ENCODE measurements around the gene TRIM59.
A peak's percentile ranks its signal among the peaks of the same experiment; 100 is the strongest.

Gene TRIM59

GRCh38 chr3:160449636-160450598, at the start of gene TRIM59:
TRIM59 (minus strand) TSS chr3:160449786; CDS start chr3:160439183, 10,603 bp downstream.
- peak; percentile 98 for DNase-seq

- DNase-seq = no peak
Observed at GRCh38 chr3:160498202-160498601, 48.6 kb upstream of the TRIM59 start.

- no peak for DNase-seq
Observed at GRCh38 chr3:160490166-160490565, 40.6 kb upstream of the TRIM59 start.

- DNase-seq = peak; percentile 45
Observed at GRCh38 chr3:160486459-160486869, 36.9 kb upstream of the TRIM59 start.

GRCh38 chr3:160482796-160483195, 33.2 kb upstream of the TRIM59 start:
- no peak for DNase-seq

GRCh38 chr3:160481856-160482255, 32.3 kb upstream of the TRIM59 start:
- no peak for DNase-seq

GRCh38 chr3:160480931-160481330, 31.3 kb upstream of the TRIM59 start:
- DNase-seq = no peak

GRCh38 chr3:160479376-160479775, 29.8 kb upstream of the TRIM59 start:
- no peak for DNase-seq

- no peak for DNase-seq
Observed at GRCh38 chr3:160478338-160478737, 28.8 kb upstream of the TRIM59 start.

- no peak for DNase-seq
Observed at GRCh38 chr3:160477750-160478149, 28.2 kb upstream of the TRIM59 start.

- no peak for DNase-seq
Observed at GRCh38 chr3:160475884-160476283, 26.3 kb upstream of the TRIM59 start.

GRCh38 chr3:160475153-160475552, 25.6 kb upstream of the TRIM59 start:
- DNase-seq = no peak

GRCh38 chr3:160474416-160474838, 24.8 kb upstream of the TRIM59 start:
- DNase-seq = no peak

GRCh38 chr3:160473978-160474377, 24.4 kb upstream of the TRIM59 start:
- DNase-seq = no peak

GRCh38 chr3:160473221-160473620, 23.6 kb upstream of the TRIM59 start:
- no peak for DNase-seq

- DNase-seq = no peak
Observed at GRCh38 chr3:160472344-160472743, 22.8 kb upstream of the TRIM59 start.

- DNase-seq = no peak
Observed at GRCh38 chr3:160471892-160472291, 22.3 kb upstream of the TRIM59 start.

- no peak for DNase-seq
Observed at GRCh38 chr3:160470181-160470580, 20.6 kb upstream of the TRIM59 start.

GRCh38 chr3:160464971-160465370, 15.4 kb upstream of the TRIM59 start:
- no peak for DNase-seq

GRCh38 chr3:160464321-160464720, 14.7 kb upstream of the TRIM59 start:
- no peak for DNase-seq

- no peak for DNase-seq
Observed at GRCh38 chr3:160460033-160460432, 10.4 kb upstream of the TRIM59 start.

GRCh38 chr3:160459450-160459970, 9.9 kb upstream of the TRIM59 start:
- no peak for DNase-seq

- DNase-seq = no peak
Observed at GRCh38 chr3:160458151-160458550, 8.6 kb upstream of the TRIM59 start.

- DNase-seq = no peak
Observed at GRCh38 chr3:160455846-160456245, 6.3 kb upstream of the TRIM59 start.

Data from CD4-positive, alpha-beta T cell treated with Interleukin-10 for 1 hour (primary cell).